Left lung (tissue), 10 donors: ENCODE results near the gene SLC6A1. TPM values are rescaled to one million over a fixed set of nuclear protein-coding genes. Genes with fewer than 3 reads are reported as not detected.

ENCODE experiments used
- ATAC-seq: fragments of 200-7000 bp; cut with Tn5 transposase; one replicate; pipeline ENCODE4 v1.9.1; 2020; ENCODE audit warnings: moderate library complexity
- DNase-seq, 4 donors: peaks; one replicate each; pipeline ENCODE4 v3.0.0-alpha.2; 2013 to 2020
- H3K27ac ChIP-seq, 2 donors: fragments of 200-600 bp; sonication (generic) in 1 of 2; one replicate each; pipeline versions ENCODE4 v1.5.0 to v1.8.0; 2020 to 2021
- H3K27me3 ChIP-seq, 2 donors: fragments of 200-600 bp; sonication (generic) in 1 of 2; one replicate each; pipeline versions ENCODE4 v1.5.0 to v1.8.0; 2020 to 2021
- H3K36me3 ChIP-seq, 2 donors: fragments of 200-600 bp; sonication (generic) in 1 of 2; one replicate each; pipeline versions ENCODE4 v1.5.0 to v1.8.0; 2020 to 2021
- H3K4me1 ChIP-seq, 2 donors: fragments of 200-600 bp; one replicate each; pipeline ENCODE4 v1.8.0; 2021
- H3K4me3 ChIP-seq, 2 donors: fragments of 200-600 bp; sonication (generic) in 1 of 2; one replicate each; pipeline versions ENCODE4 v1.5.0 to v1.8.0; 2020 to 2021; ENCODE audit warnings: mild to moderate bottlenecking in 1 of 2
- H3K9me3 ChIP-seq, 2 donors: fragments of 200-600 bp; sonication (generic) in 1 of 2; one replicate each; pipeline versions ENCODE4 v1.5.0 to v1.8.0; 2020 to 2021
- intact Hi-C, 2 donors: fragments of 100-400 bp; cut with DNase I; formaldehyde crosslinking; loops; one replicate each; pipeline versions ENCODE4 v1.11.2 to v1.14.2; 2022
- polyA plus RNA-seq, 6 donors: library from polyadenylated mRNA; unstranded; fragments of 120-200 nt; gene quantifications; one replicate each; pipeline ENCODE4 v1.2.1, GENCODE V29; 2013; ENCODE audit not compliant: insufficient read length in 6 of 6
- total RNA-seq, 2 donors: library from RNA; stranded (reverse); fragmentation: NEBNext Ultra II Directional; extraction: Animal tissue kit (Norgen Biotek cat#: 25700); gene quantifications; one replicate each; pipeline ENCODE4 v1.2.1, GENCODE V29; 2021
- TF ChIP-seq, protein P1 (sequence below), 2 donors: fragments of 200-600 bp; sonication (generic) in 1 of 2; IDR thresholded peaks; one replicate each; pipeline versions ENCODE4 v1.5.0 to v1.8.0; 2021; ENCODE audit warnings: antibody characterized with exemption in 2 of 2
- donor health status: DM: no; HTN: yes; CAD: no.
- donor health status: DM: no; HTN: no; CAD: no.

SLC6A1 gene
- total and polyA plus RNA-seq, 8 donors: 0.97 to 7.2 (median 5.3) TPM

DNA sequence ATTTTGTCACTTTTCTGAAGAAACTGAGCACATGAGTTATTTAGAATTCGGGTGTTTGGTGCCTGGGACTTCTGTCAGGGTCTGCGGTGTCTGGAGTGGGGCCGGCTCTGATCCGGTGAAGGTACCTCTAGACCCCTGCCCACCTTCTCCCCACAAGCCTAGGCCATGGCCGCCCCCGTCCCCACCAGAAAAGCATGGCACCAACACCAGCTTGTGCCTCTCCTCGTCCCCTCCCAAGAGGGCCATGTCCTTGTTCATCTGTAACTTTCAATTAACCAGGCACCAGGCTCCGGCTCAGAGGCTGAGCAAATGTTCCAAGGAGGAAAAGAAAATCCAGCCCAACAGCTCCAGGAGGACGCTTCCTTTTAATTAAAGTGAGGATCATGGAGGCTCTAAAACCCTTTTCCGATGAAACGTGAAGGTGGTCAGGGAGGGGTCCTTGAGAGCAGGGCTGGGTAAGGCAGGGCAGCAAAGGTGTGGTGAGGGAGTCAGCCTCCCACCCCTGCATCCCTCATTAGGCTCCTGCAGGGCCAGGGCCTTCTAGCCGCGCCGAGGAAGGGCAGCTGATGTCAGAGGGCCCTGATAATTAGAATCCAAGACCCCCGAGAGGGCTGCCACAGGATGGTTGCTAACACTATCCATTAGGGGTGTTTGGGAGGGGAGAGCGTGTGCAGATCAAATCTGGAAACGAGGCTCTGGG, 62.3 kb downstream of the SLC6A1 start:
- H3K36me3 ChIP-seq: no peaks in the 10 kb centered on the region
- no peaks in the 10 kb centered on the region for H3K9me3 ChIP-seq
- no peaks in the 10 kb centered on the region for H3K4me1 ChIP-seq
- H3K4me3 ChIP-seq: no peak overlapping the region
- DNase-seq (no peak), ATAC-seq (no peak)
- intact Hi-C loops: loop anchor here (10.0 kb wide), 2 partner anchors 110 to 300 kb away; no protein-coding TSS in a partner anchor
- H3K27ac ChIP-seq: no peak overlapping the region
- H3K27me3 ChIP-seq: peaks cover 0 to 48% of the 10 kb centered on the region in 2 donors
- TF ChIP-seq, protein P1, sequence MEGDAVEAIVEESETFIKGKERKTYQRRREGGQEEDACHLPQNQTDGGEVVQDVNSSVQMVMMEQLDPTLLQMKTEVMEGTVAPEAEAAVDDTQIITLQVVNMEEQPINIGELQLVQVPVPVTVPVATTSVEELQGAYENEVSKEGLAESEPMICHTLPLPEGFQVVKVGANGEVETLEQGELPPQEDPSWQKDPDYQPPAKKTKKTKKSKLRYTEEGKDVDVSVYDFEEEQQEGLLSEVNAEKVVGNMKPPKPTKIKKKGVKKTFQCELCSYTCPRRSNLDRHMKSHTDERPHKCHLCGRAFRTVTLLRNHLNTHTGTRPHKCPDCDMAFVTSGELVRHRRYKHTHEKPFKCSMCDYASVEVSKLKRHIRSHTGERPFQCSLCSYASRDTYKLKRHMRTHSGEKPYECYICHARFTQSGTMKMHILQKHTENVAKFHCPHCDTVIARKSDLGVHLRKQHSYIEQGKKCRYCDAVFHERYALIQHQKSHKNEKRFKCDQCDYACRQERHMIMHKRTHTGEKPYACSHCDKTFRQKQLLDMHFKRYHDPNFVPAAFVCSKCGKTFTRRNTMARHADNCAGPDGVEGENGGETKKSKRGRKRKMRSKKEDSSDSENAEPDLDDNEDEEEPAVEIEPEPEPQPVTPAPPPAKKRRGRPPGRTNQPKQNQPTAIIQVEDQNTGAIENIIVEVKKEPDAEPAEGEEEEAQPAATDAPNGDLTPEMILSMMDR (IDR thresholded peaks at IDR 0.05): no peak

DNA sequence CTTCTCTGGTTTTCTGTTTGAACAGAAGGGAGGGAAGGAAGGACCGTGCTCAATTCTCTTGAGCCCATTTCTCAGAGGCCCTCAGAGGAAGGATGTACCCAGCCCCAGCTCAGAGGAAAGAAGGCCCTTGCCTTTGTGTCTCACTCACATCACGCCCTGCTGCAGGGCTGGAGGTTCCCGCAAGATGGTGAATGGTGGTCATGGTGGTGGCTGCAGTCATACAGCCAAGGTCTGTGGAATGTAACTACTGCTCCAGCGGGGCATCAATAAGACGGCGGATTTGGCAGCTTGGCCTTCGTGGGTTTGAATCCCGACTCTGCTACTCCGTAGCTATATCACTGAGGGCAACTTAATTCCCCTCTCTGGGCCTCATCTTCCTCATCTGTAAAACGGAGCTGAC, 62.9 kb downstream of the SLC6A1 start:
- no peak for DNase-seq
- H3K36me3 ChIP-seq: no peaks in the 10 kb centered on the region
- intact Hi-C loops: loop anchor here (10.0 kb wide), 2 partner anchors 111 to 301 kb away; no protein-coding TSS in a partner anchor

DNA sequence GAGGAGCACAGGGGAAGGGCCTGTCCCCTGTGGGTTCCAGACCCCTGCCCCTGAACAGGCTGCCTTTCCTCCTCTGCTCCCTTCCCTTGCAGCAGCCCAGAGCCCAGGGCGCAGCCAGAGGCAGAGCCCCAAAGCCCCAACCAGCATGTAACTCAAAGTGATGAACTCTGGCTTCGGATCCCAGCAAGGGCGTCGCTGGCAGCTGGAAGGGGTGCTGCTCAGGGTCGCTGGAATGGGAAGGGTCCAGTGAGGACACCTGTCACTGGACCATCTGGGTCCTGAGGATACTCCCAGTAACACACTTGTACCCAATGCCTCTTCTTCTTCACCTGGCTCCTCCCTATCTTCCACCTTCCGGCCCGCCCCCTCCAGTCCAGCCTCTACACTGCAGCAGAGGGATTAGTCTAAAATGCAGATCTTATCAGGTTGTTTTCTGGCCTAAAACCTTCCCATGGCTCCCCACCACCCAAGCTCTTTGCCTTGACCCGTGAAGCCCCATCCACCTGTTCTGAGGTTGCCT, 64.0 kb downstream of the SLC6A1 start:
- Histone ChIP-seq H3K4me1 (peaks cover 5 to 6% of the 10 kb centered on the region in 2 donors), H3K36me3 (no peaks in the 10 kb centered on the region), H3K4me3 (no peak overlapping the region), H3K9me3 (no peaks in the 10 kb centered on the region), H3K27me3 (peaks cover 0 to 38% of the 10 kb centered on the region in 2 donors), H3K27ac (no peak overlapping the region)
- TF ChIP-seq, protein P1 (IDR thresholded peaks at IDR 0.05): no peak
- DNase-seq: no peak
- ATAC-seq: no peak
- intact Hi-C loops: loop anchor here (10.0 kb wide), 2 partner anchors 112 to 302 kb away; no protein-coding TSS in a partner anchor

More for the DNA sequence above, 62.9 kb downstream of the SLC6A1 start:
- ATAC-seq: no peak
- Histone ChIP-seq H3K9me3 (no peaks in the 10 kb centered on the region), H3K4me1 (peaks cover 0 to under 1% of the 10 kb centered on the region in 2 donors), H3K27ac (no peak overlapping the region), H3K27me3 (peaks cover 0 to 45% of the 10 kb centered on the region in 2 donors), H3K4me3 (no peak overlapping the region)
- TF ChIP-seq, protein P1 (IDR thresholded peaks at IDR 0.05): no peak

DNA sequence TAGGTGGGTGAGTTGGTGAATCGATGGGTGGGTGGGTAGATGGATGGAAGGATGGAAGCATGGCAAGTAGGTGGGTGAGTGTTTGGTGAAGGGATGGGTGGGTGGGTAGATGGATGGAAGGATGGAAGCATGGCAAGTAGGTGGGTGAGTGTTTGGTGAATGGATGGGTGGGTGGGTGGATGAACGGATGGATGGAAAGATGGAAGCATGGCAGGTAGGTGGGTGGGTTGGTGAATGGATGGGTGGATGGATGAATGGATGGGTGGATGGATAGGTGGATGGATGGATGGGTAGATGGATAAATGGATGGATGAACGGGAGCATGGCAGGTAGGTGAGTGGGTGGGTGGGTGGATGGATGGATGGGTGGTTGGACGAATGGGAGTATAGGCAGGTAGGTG, 65.1 kb downstream of the SLC6A1 start:
- intact Hi-C loops: loop anchor here (2.0 to 10.0 kb wide), 3 partner anchors 111 to 303 kb away; no protein-coding TSS in a partner anchor
- H3K36me3 ChIP-seq: no peaks in the 10 kb centered on the region
- H3K27ac ChIP-seq: no peak overlapping the region
- H3K4me3 ChIP-seq: no peak overlapping the region
- TF ChIP-seq, protein P1 (IDR thresholded peaks at IDR 0.05): no peak
- DNase-seq (no peak), ATAC-seq (no peak)
- peaks cover 0 to 27% of the 10 kb centered on the region in 2 donors for H3K27me3 ChIP-seq
- peaks cover 5 to 6% of the 10 kb centered on the region in 2 donors for H3K4me1 ChIP-seq
- no peaks in the 10 kb centered on the region for H3K9me3 ChIP-seq
